GM12878 (cell line): ENCODE measurements around the gene HLA-DRB1. TPM values are rescaled to one million over a fixed set of nuclear protein-coding genes. Genes with fewer than 3 reads are reported as not detected.
A peak's percentile ranks its signal among the peaks of the same experiment; 100 is the strongest.

Experiments
- CHD1 ChIP-seq: IDR thresholded peaks from 2 replicates; pipeline ENCODE4 v1.6.1; 2012; ENCODE audit warnings: low read depth, low read length, improper control_type of control experiment
- HDGF ChIP-seq: fragments of 450-650 bp; IDR thresholded peaks from 2 replicates; pipeline ENCODE4 v1.6.1; 2016; ENCODE audit warnings: antibody characterized with exemption
- KLF5 ChIP-seq: fragments of 450-650 bp; IDR thresholded peaks from 2 replicates; pipeline ENCODE4 v1.6.1; 2014; ENCODE audit warnings: mild to moderate bottlenecking; ENCODE audit not compliant: partially characterized antibody
- NRF1 ChIP-seq: conservative IDR thresholded peaks from 2 replicates; pipeline ENCODE4 v1.6.1; 2011; ENCODE audit warnings: mild to moderate bottlenecking, low read depth, low read length, improper control_type of control experiment
- POLR2AphosphoS5 ChIP-seq: IDR thresholded peaks from 2 replicates; pipeline ENCODE4 v1.6.1; 2011; ENCODE audit warnings: mild to moderate bottlenecking, low read length, inconsistent platforms
- RB1 ChIP-seq: fragments of 450-650 bp; formaldehyde crosslinking; IDR thresholded peaks from 2 replicates; pipeline ENCODE4 v1.6.1; 2017; ENCODE audit warnings: mild to moderate bottlenecking, borderline replicate concordance
- ZNF217 ChIP-seq: fragments of 450-650 bp; IDR thresholded peaks from 2 replicates; pipeline ENCODE4 v1.6.1; 2017; ENCODE audit warnings: antibody characterized with exemption, mild to moderate bottlenecking
- polyA plus RNA-seq, 11 experiments: library from polyadenylated mRNA; depleted of rRNA in 4 of 11; unstranded in 6 of 11; stranded (reverse) in 5 of 11; fragments of >200 nt; fragmentation: Nextera tagmentation in 4 of 11; fragmentation: Illumina TruSeq in 1 of 11; extraction: Ambion mirVana in 4 of 11; extraction: Trizol in 1 of 11; gene quantifications; 1 replicate in 1 of 11; 2 replicates in 10 of 11; pipeline versions ENCODE4 v1.2.1 to v1.2.3, GENCODE V29; 2011 to 2016; ENCODE audit warnings: inconsistent platforms in 2 of 11, missing spikeins in 2 of 11, low read depth in 1 of 11
- total RNA-seq, 4 experiments: library from RNA; depleted of rRNA in 3 of 4; stranded (reverse); fragments of >200 nt in 3 of 4; fragmentation: Illumina TruSeq in 1 of 4; extraction: Trizol in 1 of 4; gene quantifications; 2 replicates each; pipeline versions ENCODE4 v1.2.1 to v1.2.3, GENCODE V29; 2013 to 2021
- TF ChIP-seq, protein P1 (sequence below): fragments of 450-650 bp; IDR thresholded peaks from 2 replicates; pipeline ENCODE4 v1.6.1; 2017; ENCODE audit warnings: mild to moderate bottlenecking, moderate library complexity
- TF ChIP-seq, protein P2 (sequence below): IDR thresholded peaks from 2 replicates; pipeline ENCODE4 v1.6.1; 2011; ENCODE audit warnings: mild to moderate bottlenecking, low read depth, low read length, moderate library complexity; ENCODE audit not compliant: insufficient replicate concordance
- TF ChIP-seq, protein P3 (sequence below): fragments of 450-650 bp; formaldehyde crosslinking; IDR thresholded peaks from 2 replicates; pipeline ENCODE4 v1.4.0; 2020; ENCODE audit warnings: mild to moderate bottlenecking, moderate library complexity
- TF ChIP-seq, protein P4 (sequence below), 3 experiments: IDR thresholded peaks in 2 of 3; conservative IDR thresholded peaks in 1 of 3; 2 replicates each; pipeline ENCODE4 v1.5.1; 2011; ENCODE audit warnings: low read depth in 3 of 3, low read length in 3 of 3, mild to moderate bottlenecking in 3 of 3, control low read depth in 2 of 3, moderate library complexity in 2 of 3, inconsistent platforms in 1 of 3, mixed read lengths in 1 of 3; ENCODE audit not compliant: control insufficient read depth in 2 of 3, insufficient read depth in 1 of 3; ENCODE audit errors: extremely low read depth in 1 of 3
- TF ChIP-seq, protein P5 (sequence below): fragments of 450-650 bp; IDR thresholded peaks from 2 replicates; pipeline ENCODE4 v1.6.1; 2017; ENCODE audit warnings: borderline replicate concordance

The HLA-DRB1 gene
- total and polyA plus RNA-seq, 10 of the 15 experiments (the other 5 are each of a cell fraction or from before 2014, with no cell fraction given), result 312 to 1,082 (median 604) TPM

DNA sequence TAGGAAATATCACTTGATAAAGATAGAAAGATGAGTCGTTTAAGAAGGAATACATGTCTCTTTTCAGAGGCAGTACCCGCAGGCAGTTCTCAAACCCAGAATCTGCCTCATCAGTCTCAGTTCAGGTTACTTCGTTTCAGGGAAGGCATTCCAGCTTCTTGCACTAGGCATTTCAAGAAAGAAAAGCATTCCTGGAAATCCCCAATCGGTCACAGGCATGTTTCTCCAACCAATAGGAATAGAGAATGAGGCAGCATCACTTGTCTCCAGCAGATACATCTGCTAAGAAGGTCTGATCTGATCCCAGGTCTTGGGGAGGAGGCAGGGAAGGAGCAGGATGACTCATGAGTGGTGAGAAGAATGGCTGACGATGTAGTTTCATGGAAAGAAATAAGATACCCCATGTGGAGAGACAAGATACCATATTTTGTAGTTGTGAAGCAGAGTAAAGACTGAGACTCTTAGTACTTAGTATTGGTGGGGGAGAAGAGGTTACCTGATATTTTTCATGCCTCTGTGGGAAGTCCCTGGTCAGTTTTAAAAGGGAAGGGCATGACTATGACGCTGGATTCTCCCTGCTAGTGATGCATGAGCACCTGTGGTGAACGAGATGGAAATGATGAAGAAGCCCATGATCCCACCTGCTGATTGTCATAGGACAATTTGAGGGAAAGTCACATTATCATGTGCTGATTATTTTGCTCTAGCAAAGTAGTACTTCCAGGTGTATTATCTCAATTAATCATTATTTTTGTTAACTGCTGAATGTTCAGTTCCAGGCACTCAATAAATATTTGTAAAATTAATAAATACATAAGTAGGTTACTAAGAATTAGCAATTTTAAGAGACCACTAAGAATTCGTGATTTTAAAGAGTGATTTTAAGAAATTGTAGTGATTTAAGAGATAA lies 20.3 kb upstream of the HLA-DRB1 start (continued):
- TF ChIP-seq, protein P1, sequence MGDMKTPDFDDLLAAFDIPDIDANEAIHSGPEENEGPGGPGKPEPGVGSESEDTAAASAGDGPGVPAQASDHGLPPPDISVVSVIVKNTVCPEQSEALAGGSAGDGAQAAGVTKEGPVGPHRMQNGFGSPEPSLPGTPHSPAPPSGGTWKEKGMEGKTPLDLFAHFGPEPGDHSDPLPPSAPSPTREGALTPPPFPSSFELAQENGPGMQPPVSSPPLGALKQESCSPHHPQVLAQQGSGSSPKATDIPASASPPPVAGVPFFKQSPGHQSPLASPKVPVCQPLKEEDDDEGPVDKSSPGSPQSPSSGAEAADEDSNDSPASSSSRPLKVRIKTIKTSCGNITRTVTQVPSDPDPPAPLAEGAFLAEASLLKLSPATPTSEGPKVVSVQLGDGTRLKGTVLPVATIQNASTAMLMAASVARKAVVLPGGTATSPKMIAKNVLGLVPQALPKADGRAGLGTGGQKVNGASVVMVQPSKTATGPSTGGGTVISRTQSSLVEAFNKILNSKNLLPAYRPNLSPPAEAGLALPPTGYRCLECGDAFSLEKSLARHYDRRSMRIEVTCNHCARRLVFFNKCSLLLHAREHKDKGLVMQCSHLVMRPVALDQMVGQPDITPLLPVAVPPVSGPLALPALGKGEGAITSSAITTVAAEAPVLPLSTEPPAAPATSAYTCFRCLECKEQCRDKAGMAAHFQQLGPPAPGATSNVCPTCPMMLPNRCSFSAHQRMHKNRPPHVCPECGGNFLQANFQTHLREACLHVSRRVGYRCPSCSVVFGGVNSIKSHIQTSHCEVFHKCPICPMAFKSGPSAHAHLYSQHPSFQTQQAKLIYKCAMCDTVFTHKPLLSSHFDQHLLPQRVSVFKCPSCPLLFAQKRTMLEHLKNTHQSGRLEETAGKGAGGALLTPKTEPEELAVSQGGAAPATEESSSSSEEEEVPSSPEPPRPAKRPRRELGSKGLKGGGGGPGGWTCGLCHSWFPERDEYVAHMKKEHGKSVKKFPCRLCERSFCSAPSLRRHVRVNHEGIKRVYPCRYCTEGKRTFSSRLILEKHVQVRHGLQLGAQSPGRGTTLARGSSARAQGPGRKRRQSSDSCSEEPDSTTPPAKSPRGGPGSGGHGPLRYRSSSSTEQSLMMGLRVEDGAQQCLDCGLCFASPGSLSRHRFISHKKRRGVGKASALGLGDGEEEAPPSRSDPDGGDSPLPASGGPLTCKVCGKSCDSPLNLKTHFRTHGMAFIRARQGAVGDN, result peak; percentile 45
- TF ChIP-seq, protein P2, sequence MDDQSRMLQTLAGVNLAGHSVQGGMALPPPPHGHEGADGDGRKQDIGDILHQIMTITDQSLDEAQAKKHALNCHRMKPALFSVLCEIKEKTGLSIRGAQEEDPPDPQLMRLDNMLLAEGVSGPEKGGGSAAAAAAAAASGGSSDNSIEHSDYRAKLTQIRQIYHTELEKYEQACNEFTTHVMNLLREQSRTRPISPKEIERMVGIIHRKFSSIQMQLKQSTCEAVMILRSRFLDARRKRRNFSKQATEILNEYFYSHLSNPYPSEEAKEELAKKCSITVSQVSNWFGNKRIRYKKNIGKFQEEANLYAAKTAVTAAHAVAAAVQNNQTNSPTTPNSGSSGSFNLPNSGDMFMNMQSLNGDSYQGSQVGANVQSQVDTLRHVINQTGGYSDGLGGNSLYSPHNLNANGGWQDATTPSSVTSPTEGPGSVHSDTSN, result no peak
- TF ChIP-seq ZNF217 (no peak), HDGF (peak; percentile 81; the same call in 1 of the 2 replicates), NRF1 (no peak), KLF5 (peak; percentile 54), RB1 (no peak), CHD1 (no peak), POLR2AphosphoS5 (peak; percentile 95)
- TF ChIP-seq, protein P3, sequence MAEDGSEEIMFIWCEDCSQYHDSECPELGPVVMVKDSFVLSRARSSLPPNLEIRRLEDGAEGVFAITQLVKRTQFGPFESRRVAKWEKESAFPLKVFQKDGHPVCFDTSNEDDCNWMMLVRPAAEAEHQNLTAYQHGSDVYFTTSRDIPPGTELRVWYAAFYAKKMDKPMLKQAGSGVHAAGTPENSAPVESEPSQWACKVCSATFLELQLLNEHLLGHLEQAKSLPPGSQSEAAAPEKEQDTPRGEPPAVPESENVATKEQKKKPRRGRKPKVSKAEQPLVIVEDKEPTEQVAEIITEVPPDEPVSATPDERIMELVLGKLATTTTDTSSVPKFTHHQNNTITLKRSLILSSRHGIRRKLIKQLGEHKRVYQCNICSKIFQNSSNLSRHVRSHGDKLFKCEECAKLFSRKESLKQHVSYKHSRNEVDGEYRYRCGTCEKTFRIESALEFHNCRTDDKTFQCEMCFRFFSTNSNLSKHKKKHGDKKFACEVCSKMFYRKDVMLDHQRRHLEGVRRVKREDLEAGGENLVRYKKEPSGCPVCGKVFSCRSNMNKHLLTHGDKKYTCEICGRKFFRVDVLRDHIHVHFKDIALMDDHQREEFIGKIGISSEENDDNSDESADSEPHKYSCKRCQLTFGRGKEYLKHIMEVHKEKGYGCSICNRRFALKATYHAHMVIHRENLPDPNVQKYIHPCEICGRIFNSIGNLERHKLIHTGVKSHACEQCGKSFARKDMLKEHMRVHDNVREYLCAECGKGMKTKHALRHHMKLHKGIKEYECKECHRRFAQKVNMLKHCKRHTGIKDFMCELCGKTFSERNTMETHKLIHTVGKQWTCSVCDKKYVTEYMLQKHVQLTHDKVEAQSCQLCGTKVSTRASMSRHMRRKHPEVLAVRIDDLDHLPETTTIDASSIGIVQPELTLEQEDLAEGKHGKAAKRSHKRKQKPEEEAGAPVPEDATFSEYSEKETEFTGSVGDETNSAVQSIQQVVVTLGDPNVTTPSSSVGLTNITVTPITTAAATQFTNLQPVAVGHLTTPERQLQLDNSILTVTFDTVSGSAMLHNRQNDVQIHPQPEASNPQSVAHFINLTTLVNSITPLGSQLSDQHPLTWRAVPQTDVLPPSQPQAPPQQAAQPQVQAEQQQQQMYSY (CRISPR knock-in tag), result no peak
- TF ChIP-seq, protein P4, sequence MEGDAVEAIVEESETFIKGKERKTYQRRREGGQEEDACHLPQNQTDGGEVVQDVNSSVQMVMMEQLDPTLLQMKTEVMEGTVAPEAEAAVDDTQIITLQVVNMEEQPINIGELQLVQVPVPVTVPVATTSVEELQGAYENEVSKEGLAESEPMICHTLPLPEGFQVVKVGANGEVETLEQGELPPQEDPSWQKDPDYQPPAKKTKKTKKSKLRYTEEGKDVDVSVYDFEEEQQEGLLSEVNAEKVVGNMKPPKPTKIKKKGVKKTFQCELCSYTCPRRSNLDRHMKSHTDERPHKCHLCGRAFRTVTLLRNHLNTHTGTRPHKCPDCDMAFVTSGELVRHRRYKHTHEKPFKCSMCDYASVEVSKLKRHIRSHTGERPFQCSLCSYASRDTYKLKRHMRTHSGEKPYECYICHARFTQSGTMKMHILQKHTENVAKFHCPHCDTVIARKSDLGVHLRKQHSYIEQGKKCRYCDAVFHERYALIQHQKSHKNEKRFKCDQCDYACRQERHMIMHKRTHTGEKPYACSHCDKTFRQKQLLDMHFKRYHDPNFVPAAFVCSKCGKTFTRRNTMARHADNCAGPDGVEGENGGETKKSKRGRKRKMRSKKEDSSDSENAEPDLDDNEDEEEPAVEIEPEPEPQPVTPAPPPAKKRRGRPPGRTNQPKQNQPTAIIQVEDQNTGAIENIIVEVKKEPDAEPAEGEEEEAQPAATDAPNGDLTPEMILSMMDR (IDR thresholded peaks at IDR 0.05 in 2 of 3, conservative IDR thresholded peaks at IDR 0.05 in 1 of 3; ENCODE audit: control insufficient read depth in 2 of 3, extremely low read depth in 1 of 3, insufficient read depth in 1 of 3, low read depth in 3 of 3, low read length in 3 of 3), result no peak
- TF ChIP-seq, protein P5, sequence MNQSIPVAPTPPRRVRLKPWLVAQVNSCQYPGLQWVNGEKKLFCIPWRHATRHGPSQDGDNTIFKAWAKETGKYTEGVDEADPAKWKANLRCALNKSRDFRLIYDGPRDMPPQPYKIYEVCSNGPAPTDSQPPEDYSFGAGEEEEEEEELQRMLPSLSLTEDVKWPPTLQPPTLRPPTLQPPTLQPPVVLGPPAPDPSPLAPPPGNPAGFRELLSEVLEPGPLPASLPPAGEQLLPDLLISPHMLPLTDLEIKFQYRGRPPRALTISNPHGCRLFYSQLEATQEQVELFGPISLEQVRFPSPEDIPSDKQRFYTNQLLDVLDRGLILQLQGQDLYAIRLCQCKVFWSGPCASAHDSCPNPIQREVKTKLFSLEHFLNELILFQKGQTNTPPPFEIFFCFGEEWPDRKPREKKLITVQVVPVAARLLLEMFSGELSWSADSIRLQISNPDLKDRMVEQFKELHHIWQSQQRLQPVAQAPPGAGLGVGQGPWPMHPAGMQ, result no peak; the same call in 1 of the 2 replicates
